Osteoblast (primary cell): Measurements from ENCODE around the gene RNF141. TPM values are rescaled to one million over a fixed set of nuclear protein-coding genes. Genes with fewer than 3 reads are reported as not detected.

Experiments used
- DNase-seq: peaks from one replicate; pipeline ENCODE4 v3.0.0; 2011; ENCODE audit warnings: low spot score, mixed read lengths; ENCODE audit not compliant: insufficient read length; ENCODE audit errors: missing footprints
- H2AFZ ChIP-seq: 2 replicates; pipeline ENCODE4 v1.6.0; 2011; ENCODE audit warnings: mild to moderate bottlenecking, low read length
- H3K27ac ChIP-seq: 2 replicates; pipeline ENCODE4 v1.5.1; 2011; ENCODE audit warnings: mild to moderate bottlenecking, low read depth, low read length, moderate library complexity
- H3K27me3 ChIP-seq: 2 replicates; pipeline ENCODE4 v1.6.0; 2012; ENCODE audit warnings: mild to moderate bottlenecking, control low read depth, inconsistent platforms, low read length, moderate library complexity; ENCODE audit not compliant: insufficient read depth
- H3K36me3 ChIP-seq: 2 replicates; pipeline ENCODE4 v1.5.1; 2011; ENCODE audit warnings: mild to moderate bottlenecking, low read length, control low read depth, moderate library complexity; ENCODE audit not compliant: insufficient read depth
- H3K4me1 ChIP-seq: 2 replicates; pipeline ENCODE4 v1.5.1; 2011; ENCODE audit warnings: mild to moderate bottlenecking, low read length, control low read depth, moderate library complexity; ENCODE audit not compliant: insufficient read depth
- H3K4me2 ChIP-seq: 2 replicates; pipeline ENCODE4 v1.6.0; 2011; ENCODE audit warnings: mild to moderate bottlenecking, low read length; ENCODE audit not compliant: insufficient read depth
- H3K4me3 ChIP-seq: fragments of 200-600 bp; sonication (generic); 3 replicates; pipeline ENCODE4 v1.5.1; 2012; ENCODE audit warnings: mild to moderate bottlenecking, low read length, inconsistent platforms; ENCODE audit not compliant: insufficient read depth
- H3K79me2 ChIP-seq: 2 replicates; pipeline ENCODE4 v1.6.0; 2012; ENCODE audit warnings: mild to moderate bottlenecking, low read length, control low read depth, inconsistent platforms; ENCODE audit not compliant: insufficient read depth
- H3K9me3 ChIP-seq: 2 replicates; pipeline ENCODE4 v1.5.1; 2011; ENCODE audit warnings: low read depth, low read length, control low read depth
- H4K20me1 ChIP-seq: 2 replicates; pipeline ENCODE4 v1.6.0; 2012; ENCODE audit warnings: mild to moderate bottlenecking, low read length, control low read depth; ENCODE audit not compliant: insufficient read depth
- total RNA-seq: library from RNA; depleted of rRNA; stranded (reverse); fragments of >200 nt; gene quantifications from 2 replicates; pipeline ENCODE4 v1.2.3, GENCODE V29; 2012
- TF ChIP-seq, protein P1 (sequence below): IDR thresholded peaks from 2 replicates; pipeline ENCODE4 v1.5.1; 2011; ENCODE audit warnings: mild to moderate bottlenecking, low read depth, low read length, moderate library complexity; ENCODE audit errors: extremely low read depth

The RNF141 gene
- total RNA-seq, 1 donor: 29.3 TPM

DNA sequence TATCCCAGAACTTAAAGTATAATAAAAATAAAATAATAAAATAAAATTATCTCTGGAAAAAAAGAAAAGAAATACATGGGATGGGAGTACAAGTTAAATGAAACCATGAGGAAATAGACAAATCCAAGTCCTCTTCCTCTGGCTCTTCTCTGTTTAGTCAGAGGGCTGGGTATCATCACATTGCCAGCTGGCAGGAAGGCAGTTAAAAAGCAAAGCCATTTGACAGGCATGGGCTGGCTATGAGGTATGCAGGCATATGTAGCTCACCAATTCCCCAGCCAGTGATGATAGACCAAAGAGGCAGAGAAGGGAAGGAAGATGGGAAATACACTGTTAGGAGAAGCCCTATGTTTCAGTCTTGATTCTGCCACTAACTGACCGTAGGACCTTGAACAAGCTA lies 21.0 kb upstream of the RNF141 start:
- Histone ChIP-seq H3K27ac (no peak overlapping the region), H2AFZ (no peak overlapping the region), H3K79me2 (no peaks in the 10 kb centered on the region), H4K20me1 (no peaks in the 10 kb centered on the region), H3K36me3 (no peaks in the 10 kb centered on the region), H3K4me3 (no peak overlapping the region), H3K4me2 (no peak overlapping the region), H3K4me1 (no peaks in the 10 kb centered on the region), H3K27me3 (no peaks in the 10 kb centered on the region), H3K9me3 (no peaks in the 10 kb centered on the region)
- no peak for DNase-seq
- TF ChIP-seq, protein P1, sequence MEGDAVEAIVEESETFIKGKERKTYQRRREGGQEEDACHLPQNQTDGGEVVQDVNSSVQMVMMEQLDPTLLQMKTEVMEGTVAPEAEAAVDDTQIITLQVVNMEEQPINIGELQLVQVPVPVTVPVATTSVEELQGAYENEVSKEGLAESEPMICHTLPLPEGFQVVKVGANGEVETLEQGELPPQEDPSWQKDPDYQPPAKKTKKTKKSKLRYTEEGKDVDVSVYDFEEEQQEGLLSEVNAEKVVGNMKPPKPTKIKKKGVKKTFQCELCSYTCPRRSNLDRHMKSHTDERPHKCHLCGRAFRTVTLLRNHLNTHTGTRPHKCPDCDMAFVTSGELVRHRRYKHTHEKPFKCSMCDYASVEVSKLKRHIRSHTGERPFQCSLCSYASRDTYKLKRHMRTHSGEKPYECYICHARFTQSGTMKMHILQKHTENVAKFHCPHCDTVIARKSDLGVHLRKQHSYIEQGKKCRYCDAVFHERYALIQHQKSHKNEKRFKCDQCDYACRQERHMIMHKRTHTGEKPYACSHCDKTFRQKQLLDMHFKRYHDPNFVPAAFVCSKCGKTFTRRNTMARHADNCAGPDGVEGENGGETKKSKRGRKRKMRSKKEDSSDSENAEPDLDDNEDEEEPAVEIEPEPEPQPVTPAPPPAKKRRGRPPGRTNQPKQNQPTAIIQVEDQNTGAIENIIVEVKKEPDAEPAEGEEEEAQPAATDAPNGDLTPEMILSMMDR: no peak

DNA sequence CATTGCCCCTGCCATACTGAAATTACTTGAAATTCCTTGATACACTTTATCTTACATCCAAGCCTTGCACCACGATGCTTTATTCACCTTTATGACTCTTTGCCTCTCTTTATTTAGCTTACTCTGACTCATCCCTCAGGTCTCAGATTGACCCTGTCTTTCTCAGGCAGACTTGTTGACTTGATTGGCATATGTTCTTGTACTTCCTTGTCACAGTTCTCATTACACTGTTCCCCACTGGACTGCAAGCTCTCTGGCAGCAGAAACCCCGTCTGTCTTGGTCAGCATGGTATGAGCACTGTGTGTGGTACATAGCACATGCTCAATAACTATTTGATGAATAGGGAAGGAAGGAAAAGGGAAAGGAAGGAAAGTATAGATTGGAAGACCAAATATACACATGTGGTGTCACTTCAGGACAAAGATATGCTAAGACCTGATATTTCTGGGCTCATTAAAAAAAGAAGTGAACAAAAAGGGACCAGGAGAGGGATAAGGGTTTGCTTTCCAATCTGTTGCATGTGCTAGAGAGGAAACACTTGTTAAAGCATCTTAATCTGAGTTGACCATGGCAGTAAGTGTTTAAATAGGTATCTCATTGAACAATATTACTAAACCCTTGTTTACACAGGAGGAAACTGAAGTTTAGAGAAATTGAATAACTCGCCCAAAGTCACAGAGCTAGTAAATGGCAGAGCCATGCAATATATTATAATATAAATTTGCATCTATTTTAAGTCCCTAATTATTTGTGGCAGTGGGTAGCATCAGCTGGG lies 20.2 kb upstream of the RNF141 start:
- no peak overlapping the region for H3K27ac ChIP-seq
- no peaks in the 10 kb centered on the region for H3K27me3 ChIP-seq
- TF ChIP-seq, protein P1: no peak
- no peaks in the 10 kb centered on the region for H3K4me1 ChIP-seq
- no peaks in the 10 kb centered on the region for H3K79me2 ChIP-seq
- H3K4me3 ChIP-seq: no peak overlapping the region
- no peaks in the 10 kb centered on the region for H3K9me3 ChIP-seq
- no peaks in the 10 kb centered on the region for H4K20me1 ChIP-seq
- no peak overlapping the region for H2AFZ ChIP-seq
- H3K4me2 ChIP-seq: no peak overlapping the region
- no peak for DNase-seq
- no peaks in the 10 kb centered on the region for H3K36me3 ChIP-seq

DNA sequence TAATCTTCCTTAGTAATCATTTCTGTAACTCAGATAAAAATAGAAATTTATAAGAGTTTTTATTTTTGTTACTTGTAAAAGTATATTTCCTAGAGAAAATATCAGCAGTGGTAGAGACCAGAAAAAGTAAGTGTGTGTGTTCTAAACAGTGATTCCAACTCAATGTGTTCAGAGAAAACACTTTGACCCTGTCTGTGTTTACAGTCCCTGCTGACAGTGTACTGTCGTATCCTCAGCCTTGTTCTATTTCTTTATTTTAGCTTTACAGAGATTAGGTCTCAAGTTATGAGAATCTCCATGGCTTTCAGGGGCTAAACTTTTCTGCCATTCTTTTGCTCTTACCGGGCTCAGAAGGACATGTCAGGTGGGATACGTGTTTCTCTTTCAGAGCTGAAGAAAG lies 17.3 kb upstream of the RNF141 start:
- H3K79me2 ChIP-seq: no peaks in the 10 kb centered on the region
- no peaks in the 10 kb centered on the region for H3K36me3 ChIP-seq
- TF ChIP-seq, protein P1: no peak
- H3K9me3 ChIP-seq: no peaks in the 10 kb centered on the region
- no peak overlapping the region for H3K4me3 ChIP-seq
- no peaks in the 10 kb centered on the region for H4K20me1 ChIP-seq
- H2AFZ ChIP-seq: no peak overlapping the region
- no peak for DNase-seq
- H3K27ac ChIP-seq: no peak overlapping the region
- no peaks in the 10 kb centered on the region for H3K4me1 ChIP-seq
- H3K4me2 ChIP-seq: no peak overlapping the region
- H3K27me3 ChIP-seq: no peaks in the 10 kb centered on the region

DNA sequence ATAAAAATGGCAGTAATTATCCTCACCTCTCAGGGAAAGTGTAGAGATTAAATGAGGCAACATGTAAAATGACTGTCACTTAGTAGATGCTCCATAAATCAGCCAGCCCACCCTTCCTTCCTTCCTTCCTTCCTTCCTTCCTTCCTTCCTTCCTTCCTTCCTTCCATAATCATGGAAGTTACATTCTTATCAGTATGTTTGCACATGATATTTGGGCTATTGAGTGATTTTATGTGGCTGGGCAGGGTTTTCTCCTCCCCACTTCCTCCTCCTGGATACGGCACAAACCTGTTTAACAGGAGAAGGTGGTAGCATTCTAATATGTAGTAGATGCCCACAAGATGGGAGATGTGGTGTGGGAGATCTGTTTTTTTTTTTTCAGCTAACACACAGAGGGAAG lies 15.6 kb upstream of the RNF141 start:
- Histone ChIP-seq H3K4me3 (no peak overlapping the region), H3K36me3 (no peaks in the 10 kb centered on the region), H3K4me2 (no peak overlapping the region), H3K4me1 (no peaks in the 10 kb centered on the region), H3K79me2 (no peaks in the 10 kb centered on the region), H4K20me1 (no peaks in the 10 kb centered on the region), H3K27me3 (no peaks in the 10 kb centered on the region), H3K27ac (no peak overlapping the region), H3K9me3 (no peaks in the 10 kb centered on the region), H2AFZ (no peak overlapping the region)
- no peak for DNase-seq
- TF ChIP-seq, protein P1: no peak
